Effector memory CD8-positive, alpha-beta T cell (primary cell): ENCODE measurements around the gene IQSEC3.
A peak's percentile ranks its signal among the peaks of the same experiment; 100 is the strongest.
"Not testable (repeated sequence)": the region's sequence is repeated elsewhere in the genome, so short reads cannot be mapped to it uniquely, and the experiment has no call there.

Source experiments
- ATAC-seq: fragments of 150-1000 bp; cut with Tn5 transposase; replicated peaks from 2 replicates; pipeline ENCODE4 v1.10.0; 2021; ENCODE audit warnings: mild to moderate bottlenecking, moderate library complexity
- DNase-seq, 3 experiments: peaks; one replicate each; pipeline ENCODE4 v3.0.0; 2021
- H3K27ac Mint-ChIP-seq, 2 donors: one replicate each; pipeline ENCODE4 v1.8.0; 2022; ENCODE audit warnings: mild to moderate bottlenecking in 2 of 2, mixed read lengths in 2 of 2, moderate library complexity in 2 of 2
- H3K27me3 Mint-ChIP-seq, 2 donors: one replicate each; pipeline ENCODE4 v1.8.0; 2022; ENCODE audit warnings: mixed read lengths in 2 of 2
- H3K36me3 Mint-ChIP-seq: one replicate; pipeline ENCODE4 v1.8.0; 2022; ENCODE audit warnings: mild to moderate bottlenecking, moderate library complexity, mixed read lengths; ENCODE audit not compliant: insufficient read depth
- H3K4me1 Mint-ChIP-seq, 2 donors: one replicate each; pipeline ENCODE4 v1.8.0; 2022; ENCODE audit warnings: low read depth in 2 of 2, mixed read lengths in 2 of 2
- H3K4me3 Mint-ChIP-seq, 2 donors: one replicate each; pipeline ENCODE4 v1.8.0; 2022; ENCODE audit warnings: mild to moderate bottlenecking in 2 of 2, mixed read lengths in 2 of 2, moderate library complexity in 2 of 2
- H3K9me3 Mint-ChIP-seq, 2 donors: one replicate each; pipeline ENCODE4 v1.8.0; 2022; ENCODE audit warnings: mixed read lengths in 2 of 2
- total RNA-seq, 9 experiments: gene quantifications; one replicate each; lab custom pipeline; 2026; lab: John Stamatoyannopoulos, UW

The IQSEC3 gene
- 0 to 2.9 (median 0.45) reads per million in 9 experiments for total RNA-seq

DNA sequence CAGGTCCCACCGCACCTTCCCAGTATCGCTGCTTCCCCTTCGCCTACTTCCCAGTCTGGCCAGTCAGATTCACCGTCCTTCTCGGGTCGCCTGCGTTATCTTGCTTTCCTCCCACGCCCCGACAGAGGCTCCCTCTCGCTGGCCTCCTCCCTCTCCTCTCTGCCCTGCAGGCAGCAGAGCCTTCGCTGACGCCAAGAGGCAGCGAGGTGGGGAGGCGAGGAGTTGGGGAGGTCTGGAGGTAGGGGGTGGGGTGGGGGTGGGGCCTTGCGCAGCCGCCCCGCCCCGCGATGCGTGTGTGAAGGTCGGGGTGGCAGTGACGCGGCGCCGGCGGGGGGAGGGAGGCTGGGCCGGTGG is at the start of gene IQSEC3:
Gene IQSEC3 (plus strand): TSS at position 340 of the 354 bp plus-strand sequence. CDS start 116 bp downstream, outside the sequence.
- not testable (repeated sequence) for ATAC-seq, H3K4me1 Mint-ChIP-seq, H3K36me3 Mint-ChIP-seq, H3K4me3 Mint-ChIP-seq, DNase-seq, H3K27ac Mint-ChIP-seq, H3K9me3 Mint-ChIP-seq
- peaks cover 47 to 63% of the 10 kb centered on the region in 2 donors for H3K27me3 Mint-ChIP-seq

DNA sequence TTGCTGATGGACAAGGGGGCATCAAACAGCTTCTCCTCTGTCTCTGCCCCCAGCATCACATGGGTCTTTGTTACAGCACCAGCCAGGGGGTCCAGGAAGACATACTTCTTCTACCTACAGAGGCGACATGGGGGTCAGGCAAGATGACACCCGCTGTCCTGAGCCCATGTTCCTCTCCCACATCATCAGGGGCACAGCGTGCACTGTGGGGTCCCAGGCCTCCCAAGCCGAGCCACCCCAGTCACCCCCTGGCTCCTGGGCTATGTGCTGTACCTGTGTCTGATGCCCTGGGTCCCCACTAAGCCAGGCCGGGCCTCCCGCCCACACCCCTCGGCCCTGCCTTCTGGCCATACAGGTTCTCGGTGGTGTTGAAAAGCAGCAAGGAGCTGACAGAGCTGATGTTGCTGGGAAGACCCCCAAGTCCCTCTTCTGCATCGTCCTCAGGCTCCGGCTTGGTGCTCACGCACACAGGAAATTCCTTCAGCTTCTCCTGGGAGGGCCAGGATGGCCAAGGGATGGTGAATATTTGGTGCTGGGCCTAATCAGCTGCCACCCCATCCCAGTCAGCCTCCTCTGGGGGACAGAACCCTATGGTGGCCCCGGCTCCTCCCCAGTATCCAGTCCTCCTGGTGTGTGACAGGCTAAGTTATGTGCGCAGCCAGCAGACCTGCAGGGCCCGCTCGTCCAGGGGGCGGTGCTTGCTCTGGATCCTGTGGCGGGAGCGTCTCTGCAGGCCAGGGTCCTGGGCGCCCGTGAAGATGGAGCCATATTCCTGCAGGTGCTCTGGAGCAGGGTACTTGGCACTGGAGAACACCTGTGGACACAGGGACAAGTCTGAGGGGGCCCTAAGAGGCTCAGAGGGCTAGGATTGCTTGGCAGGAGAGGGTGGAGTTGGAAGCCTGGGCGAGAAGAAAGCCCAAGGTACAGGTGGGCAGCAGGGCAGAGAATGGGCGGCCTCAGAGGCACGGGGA is 48.9 kb upstream of the IQSEC3 start:
- H3K4me3 Mint-ChIP-seq, H3K27ac Mint-ChIP-seq, H3K27me3 Mint-ChIP-seq, H3K9me3 Mint-ChIP-seq, ATAC-seq, DNase-seq: not testable (repeated sequence)
- H3K36me3 Mint-ChIP-seq: peaks cover 12% of the 10 kb centered on the region
- peaks cover 10 to 25% of the 10 kb centered on the region in 2 donors for H3K4me1 Mint-ChIP-seq

DNA sequence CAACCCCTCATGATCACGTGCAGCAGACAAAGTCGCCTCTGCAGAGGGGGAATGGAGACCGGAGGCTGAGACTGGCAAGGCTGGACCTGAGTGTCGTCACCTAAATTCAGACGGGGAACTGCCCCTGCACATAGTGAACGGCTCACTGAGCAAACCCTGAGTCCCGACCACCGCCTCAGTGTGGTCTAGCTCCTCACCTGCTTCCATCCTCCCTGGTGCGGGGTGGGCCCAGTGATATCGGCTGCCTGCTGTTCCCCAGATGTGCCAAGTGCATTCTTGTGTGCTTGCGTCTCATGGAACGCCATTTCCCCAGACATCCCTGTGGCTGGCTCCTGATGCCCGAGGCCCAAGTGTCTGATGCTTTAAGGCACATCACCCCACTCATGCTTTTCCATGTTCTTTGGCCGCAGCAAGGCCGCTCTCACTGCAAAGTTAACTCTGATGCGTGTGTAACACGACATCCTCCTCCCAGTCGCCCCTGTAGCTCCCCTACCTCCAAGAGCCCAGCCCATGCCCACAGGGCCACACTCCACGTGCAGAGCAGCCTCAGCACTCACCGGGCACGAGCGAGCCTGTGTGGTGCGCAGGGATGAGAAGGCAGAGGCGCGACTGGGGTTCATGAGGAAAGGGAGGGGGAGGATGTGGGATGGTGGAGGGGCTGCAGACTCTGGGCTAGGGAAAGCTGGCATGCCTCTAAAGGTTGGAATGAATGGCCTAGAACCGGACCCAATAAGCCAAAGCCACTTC is 47.6 kb upstream of the IQSEC3 start:
- not testable (repeated sequence) for H3K27me3 Mint-ChIP-seq, ATAC-seq, H3K4me3 Mint-ChIP-seq, DNase-seq, H3K27ac Mint-ChIP-seq, H3K36me3 Mint-ChIP-seq, H3K9me3 Mint-ChIP-seq
- peaks cover 13 to 28% of the 10 kb centered on the region in 2 donors for H3K4me1 Mint-ChIP-seq

DNA sequence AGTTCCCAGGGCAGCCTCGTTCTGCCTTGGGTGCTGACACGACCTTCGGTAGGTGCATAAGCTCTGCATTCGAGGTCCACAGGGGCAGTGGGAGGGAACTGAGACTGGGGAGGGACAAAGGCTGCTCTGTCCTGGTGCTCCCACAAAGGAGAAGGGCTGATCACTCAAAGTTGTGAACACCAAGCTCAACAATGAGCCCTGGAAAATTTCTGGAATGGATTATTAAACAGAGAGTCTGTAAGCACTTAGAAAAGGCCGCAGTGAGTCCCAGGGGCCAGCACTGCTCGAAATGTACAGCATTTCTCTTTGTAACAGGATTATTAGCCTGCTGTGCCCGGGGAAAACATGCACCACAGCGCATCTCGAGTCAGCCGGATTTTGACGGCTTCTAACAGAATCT is 46.7 kb upstream of the IQSEC3 start:
- H3K36me3 Mint-ChIP-seq, H3K27me3 Mint-ChIP-seq, H3K9me3 Mint-ChIP-seq, ATAC-seq, DNase-seq, H3K4me3 Mint-ChIP-seq: not testable (repeated sequence)
- Mint-ChIP-seq H3K27ac (peak overlapping the region in 1 of 2 donors; percentile 72), H3K4me1 (peaks cover 13 to 28% of the 10 kb centered on the region in 2 donors)

DNA sequence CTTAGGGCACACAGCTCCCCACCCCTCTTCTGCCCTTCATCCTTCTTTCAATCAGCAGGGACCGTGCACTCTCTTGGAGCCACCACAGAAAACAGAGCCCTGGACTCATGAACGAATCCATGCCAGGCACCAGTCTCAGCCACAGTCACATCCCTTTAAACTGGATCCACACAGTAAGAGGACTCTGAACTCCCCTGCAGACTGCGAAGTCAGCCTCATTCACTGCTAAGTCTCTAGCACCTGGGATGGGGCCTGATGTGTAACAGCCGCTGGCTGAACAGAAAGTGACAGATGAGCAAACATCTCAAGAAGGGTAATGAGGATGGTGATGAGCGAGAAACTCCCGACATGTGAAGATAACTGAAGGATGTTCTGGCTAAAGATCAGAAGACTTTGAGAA is 45.8 kb upstream of the IQSEC3 start:
- Mint-ChIP-seq H3K27me3 (no peaks in the 10 kb centered on the region), H3K36me3 (peaks cover 7% of the 10 kb centered on the region), H3K4me3 (no peak overlapping the region), H3K4me1 (peaks cover 13 to 28% of the 10 kb centered on the region in 2 donors), H3K27ac (no peak overlapping the region), H3K9me3 (no peaks in the 10 kb centered on the region)
- ATAC-seq (no peak), DNase-seq (no peak)

DNA sequence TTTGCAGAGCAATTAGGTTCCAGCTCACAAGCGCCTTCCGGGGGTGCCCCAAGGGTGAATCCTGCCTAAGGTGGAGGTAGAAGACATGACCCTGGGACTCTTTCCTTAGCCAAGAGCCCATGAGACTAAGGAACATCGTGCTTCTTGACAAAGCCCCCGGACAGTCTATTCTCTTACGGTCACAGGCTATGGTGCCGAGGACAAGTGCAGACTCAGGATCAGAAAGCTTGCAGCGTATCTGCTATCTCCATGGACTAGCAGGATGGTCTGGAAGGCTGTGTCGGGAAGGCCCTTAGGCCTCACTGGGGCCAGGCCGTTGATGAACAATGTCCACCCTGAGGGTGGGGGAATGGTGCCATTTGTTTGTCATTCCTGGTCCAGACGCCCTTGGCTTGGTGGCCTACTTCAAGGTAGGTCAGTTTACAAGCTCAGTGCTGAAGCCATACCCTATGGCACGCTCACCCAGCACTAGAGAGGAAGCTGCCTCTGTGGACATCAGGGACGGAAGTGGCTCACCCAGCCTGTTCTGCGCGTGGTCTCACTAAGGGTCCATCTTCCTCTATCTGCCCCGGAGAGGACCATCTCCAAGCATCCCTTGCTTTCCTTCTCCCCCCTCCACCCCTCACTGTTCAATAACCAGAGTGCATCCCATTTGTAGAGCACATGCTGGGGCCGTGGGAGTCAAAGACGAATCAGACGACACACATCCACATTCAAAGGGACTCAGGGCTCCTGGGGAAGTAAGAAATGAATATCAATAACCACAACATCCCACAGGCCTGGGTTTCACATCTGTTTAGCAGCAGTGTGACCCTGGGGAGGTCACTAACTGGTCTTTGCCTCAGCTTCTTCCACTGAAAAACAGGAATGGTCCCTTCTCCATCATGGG is 45.0 kb upstream of the IQSEC3 start:
- no peak overlapping the region for H3K4me3 Mint-ChIP-seq
- H3K36me3 Mint-ChIP-seq: peaks cover 7% of the 10 kb centered on the region
- H3K9me3 Mint-ChIP-seq: no peaks in the 10 kb centered on the region
- H3K4me1 Mint-ChIP-seq: peaks cover 13 to 28% of the 10 kb centered on the region in 2 donors
- peak overlapping the region; percentile 9 to 35 for H3K27ac Mint-ChIP-seq
- no peak for ATAC-seq
- DNase-seq: no peak
- no peaks in the 10 kb centered on the region for H3K27me3 Mint-ChIP-seq

DNA sequence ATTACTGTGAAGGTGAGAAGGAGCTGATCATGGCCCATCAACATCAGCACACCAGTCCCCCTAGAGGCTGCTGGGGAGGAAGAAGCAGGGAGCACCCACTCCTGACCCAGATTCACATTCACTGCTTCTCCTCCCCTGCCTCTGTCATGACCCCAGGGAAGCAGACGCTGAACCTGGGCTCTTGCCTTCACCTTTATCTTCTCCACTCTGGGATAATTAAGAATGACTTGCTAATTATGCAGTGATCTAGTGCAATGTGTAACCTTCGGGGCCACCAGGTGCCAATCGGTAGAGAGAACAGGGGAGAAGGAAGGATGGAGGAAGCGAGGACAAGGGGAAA is 44.4 kb upstream of the IQSEC3 start:
- Mint-ChIP-seq H3K27ac (peak overlapping the region; percentile 9 to 35), H3K4me1 (peaks cover 13 to 28% of the 10 kb centered on the region in 2 donors), H3K4me3 (no peak overlapping the region), H3K36me3 (peaks cover 7% of the 10 kb centered on the region), H3K9me3 (no peaks in the 10 kb centered on the region), H3K27me3 (no peaks in the 10 kb centered on the region)
- ATAC-seq: no peak
- DNase-seq: no peak

DNA sequence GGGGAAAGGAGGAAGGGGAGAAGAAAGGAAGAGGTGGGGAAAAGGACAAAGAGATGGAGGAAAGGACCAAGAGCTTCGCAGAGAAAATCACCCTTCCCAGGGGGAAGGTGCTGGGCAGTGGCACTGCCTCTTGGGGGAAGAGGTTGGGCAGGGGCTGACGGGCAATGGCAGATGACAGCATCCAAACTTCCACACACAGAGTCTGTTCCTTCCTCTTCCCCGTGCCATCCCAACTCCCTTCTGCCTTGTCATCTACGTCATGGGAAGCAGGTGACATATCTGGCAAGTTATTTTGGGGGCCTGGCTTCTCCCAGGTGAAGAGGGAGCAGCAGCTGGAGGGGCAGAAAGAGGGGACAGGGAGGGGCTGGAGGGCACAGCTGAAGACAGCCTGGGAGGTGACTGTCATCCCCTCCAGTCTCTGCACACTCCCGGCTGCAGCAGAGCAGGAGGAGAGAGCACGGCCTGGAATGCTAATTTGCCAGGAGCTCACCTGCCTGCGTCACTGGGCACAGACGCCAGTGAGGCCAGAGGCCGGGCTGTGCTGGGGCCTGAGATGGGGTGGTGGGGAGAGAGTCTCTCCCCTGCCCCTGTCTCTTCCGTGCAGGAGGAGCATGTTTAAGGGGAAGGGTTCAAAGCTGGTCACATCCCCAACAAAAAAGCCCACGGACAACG is 43.9 kb upstream of the IQSEC3 start:
- Mint-ChIP-seq H3K4me1 (peaks cover 12 to 28% of the 10 kb centered on the region in 2 donors), H3K9me3 (no peaks in the 10 kb centered on the region), H3K27me3 (no peaks in the 10 kb centered on the region), H3K36me3 (peaks cover 7% of the 10 kb centered on the region), H3K27ac (peak overlapping the region; percentile 9 to 35), H3K4me3 (no peak overlapping the region)
- no peak for DNase-seq
- no peak for ATAC-seq

DNA sequence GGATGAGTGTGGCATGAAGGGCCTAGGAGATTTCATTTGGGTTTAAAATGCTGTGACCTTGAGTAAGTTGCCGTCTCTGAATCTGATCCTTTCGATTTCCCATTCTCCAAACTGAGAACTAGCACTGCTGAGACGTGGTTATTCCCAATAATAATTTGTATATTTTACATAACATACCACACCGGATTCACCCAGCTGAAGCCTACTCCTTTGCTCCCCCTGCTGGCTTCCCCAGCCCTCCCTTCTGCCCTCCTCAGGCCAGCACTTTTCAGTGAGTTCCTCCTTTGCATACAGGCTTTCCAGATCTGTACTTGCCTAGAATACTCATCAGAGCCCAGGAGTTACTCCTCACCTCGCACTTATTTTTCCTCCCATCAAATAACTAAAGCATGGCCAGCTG is 38.7 kb upstream of the IQSEC3 start:
- H3K27ac Mint-ChIP-seq, H3K4me3 Mint-ChIP-seq, DNase-seq, H3K9me3 Mint-ChIP-seq, H3K36me3 Mint-ChIP-seq, ATAC-seq, H3K4me1 Mint-ChIP-seq, H3K27me3 Mint-ChIP-seq: not testable (repeated sequence)

DNA sequence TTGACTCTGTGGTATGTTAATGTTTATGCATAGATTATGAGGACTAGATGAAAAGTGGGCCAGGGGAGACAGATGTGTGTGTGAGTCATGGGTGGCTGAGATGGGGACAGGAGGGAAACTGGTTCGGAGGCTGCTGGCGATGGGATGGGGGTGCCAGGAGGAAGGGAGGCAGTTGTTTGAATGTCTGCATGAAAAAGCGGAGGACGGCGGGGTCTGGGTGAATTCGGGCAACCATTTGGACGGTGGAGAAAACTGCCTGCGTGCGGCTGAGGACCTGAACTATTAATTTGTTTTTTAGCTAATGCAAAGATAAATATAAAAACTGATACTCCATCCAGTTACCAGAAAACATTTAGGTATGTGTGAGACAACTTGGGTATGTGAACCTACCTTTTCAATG is 27.8 kb upstream of the IQSEC3 start:
- not testable (repeated sequence) for H3K27me3 Mint-ChIP-seq, H3K4me3 Mint-ChIP-seq, ATAC-seq, DNase-seq, H3K27ac Mint-ChIP-seq, H3K9me3 Mint-ChIP-seq, H3K4me1 Mint-ChIP-seq, H3K36me3 Mint-ChIP-seq

DNA sequence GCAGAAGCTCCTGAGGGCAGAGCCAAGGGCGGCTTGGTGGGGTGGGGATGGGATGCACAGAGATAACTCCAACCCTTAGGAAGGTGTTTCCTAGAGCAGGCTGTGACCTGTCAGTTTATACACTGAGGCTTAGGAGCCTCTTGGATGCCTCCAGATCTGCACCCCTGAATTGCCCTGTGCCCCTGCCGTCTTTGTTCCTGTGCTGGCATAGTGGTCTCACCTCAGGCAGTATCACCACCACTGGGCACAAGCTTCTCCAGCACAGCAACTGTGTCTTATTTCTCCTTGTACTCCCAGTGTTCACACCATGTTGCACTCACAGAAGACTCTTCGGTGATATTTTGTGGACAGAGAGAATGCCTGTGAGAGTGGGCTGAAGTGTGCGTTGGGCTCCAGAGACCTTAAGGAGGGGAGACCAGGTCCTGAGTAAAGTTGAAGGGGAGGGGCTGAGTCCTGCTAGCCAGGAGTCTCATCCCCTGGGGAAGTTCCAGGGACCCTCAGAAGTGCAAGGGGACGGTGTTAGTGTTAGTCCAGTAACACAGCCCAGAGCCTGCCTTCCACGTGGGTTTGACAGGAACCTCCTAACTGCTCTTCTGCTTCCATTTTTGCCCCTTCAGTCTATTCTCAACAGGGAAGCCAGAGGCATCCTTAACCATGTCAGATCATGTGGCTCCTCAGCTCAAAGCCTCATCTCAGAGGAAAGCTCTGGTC is 26.9 kb upstream of the IQSEC3 start:
- ATAC-seq, H3K9me3 Mint-ChIP-seq, H3K27ac Mint-ChIP-seq, H3K27me3 Mint-ChIP-seq, H3K36me3 Mint-ChIP-seq, DNase-seq, H3K4me3 Mint-ChIP-seq, H3K4me1 Mint-ChIP-seq: not testable (repeated sequence)

DNA sequence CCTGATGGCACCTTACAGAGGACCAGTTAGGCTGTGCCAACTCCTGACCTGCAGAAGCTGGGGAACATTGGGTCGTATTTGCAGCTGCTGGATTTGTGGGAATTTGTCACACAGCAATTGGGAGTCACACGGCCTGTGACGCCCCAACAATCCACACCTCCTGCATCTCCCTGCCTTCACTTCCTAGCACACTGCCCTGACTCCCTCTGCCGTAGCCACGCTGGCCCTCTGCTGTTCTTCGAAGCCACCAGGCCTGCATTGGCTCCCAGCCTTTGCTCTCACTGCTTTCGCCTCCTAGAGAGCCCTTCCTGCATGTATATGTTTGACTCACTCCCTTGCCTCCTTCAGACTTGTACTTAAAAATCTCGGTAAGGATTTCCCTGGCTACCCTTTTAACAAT is 22.2 kb upstream of the IQSEC3 start:
- not testable (repeated sequence) for H3K27ac Mint-ChIP-seq

More for the DNA sequence above, 22.2 kb upstream of the IQSEC3 start:
- H3K36me3 Mint-ChIP-seq, H3K9me3 Mint-ChIP-seq, H3K4me1 Mint-ChIP-seq, H3K4me3 Mint-ChIP-seq, DNase-seq, ATAC-seq: not testable (repeated sequence)
- peaks cover 32 to 52% of the 10 kb centered on the region in 2 donors for H3K27me3 Mint-ChIP-seq
